Right renal pelvis (tissue), 4 donors: Measurements from ENCODE around the gene TMEM200C. TPM values are rescaled to one million over a fixed set of nuclear protein-coding genes. Genes with fewer than 3 reads are reported as not detected.

Experiments
- DNase-seq, 4 donors: peaks; one replicate each; pipeline ENCODE4 v3.0.0-alpha.2; 2013; ENCODE audit warnings: low read depth in 4 of 4, low spot score in 3 of 4, missing footprints in 1 of 4
- polyA plus RNA-seq, 4 donors: library from polyadenylated mRNA; unstranded; fragments of 120-200 nt; gene quantifications; one replicate each; pipeline ENCODE4 v1.2.1, GENCODE V29; 2013; ENCODE audit not compliant: insufficient read length in 4 of 4

The TMEM200C gene
- polyA plus RNA-seq, 4 donors, result 1.0 to 1.8 (median 1.1) TPM

GRCh38 chr18:5840025-5840424, 55.3 kb downstream of the TMEM200C start:
- DNase-seq, result no peak

- no peak for DNase-seq
These were observed 56.2 kb downstream of the TMEM200C start for GRCh38 chr18:5839102-5839501.
